GM15510 (cell line): ENCODE results near the gene CEP68.

Source experiments
- POLR2A ChIP-seq: IDR thresholded peaks from 3 replicates; pipeline ENCODE4 v1.6.1; 2011; ENCODE audit warnings: borderline replicate concordance; ENCODE audit not compliant: insufficient read length; ENCODE audit errors: extremely low read depth

Gene CEP68

GRCh38 chr2:65114921-65115320 is 58.7 kb downstream of the CEP68 start:
- no peak for TF ChIP-seq POLR2A

- no peak for TF ChIP-seq POLR2A
Measured at GRCh38 chr2:65116645-65117044, 60.4 kb downstream of the CEP68 start.

GRCh38 chr2:65120990-65121693 is 64.9 kb downstream of the CEP68 start:
- TF ChIP-seq POLR2A: no peak

GRCh38 chr2:65122313-65122712 is 66.1 kb downstream of the CEP68 start:
- TF ChIP-seq POLR2A: no peak

GRCh38 chr2:65128297-65129190 is 72.3 kb downstream of the CEP68 start:
- no peak for TF ChIP-seq POLR2A

GRCh38 chr2:65129286-65129825 is 73.1 kb downstream of the CEP68 start:
- TF ChIP-seq POLR2A: no peak

GRCh38 chr2:65129826-65130663 is 73.8 kb downstream of the CEP68 start, which contains the start of gene RAB1A:
Gene RAB1A, minus strand, starts transcription at chr2:65130106. Its CDS starts 191 bp downstream, at chr2:65129915.
- peak; percentile 71 for TF ChIP-seq POLR2A

GRCh38 chr2:65130664-65131175 is 74.5 kb downstream of the CEP68 start:
- TF ChIP-seq POLR2A: peak; percentile 45

GRCh38 chr2:65133626-65134025 is 77.4 kb downstream of the CEP68 start:
- no peak for TF ChIP-seq POLR2A

GRCh38 chr2:65134158-65134557 is 77.9 kb downstream of the CEP68 start:
- TF ChIP-seq POLR2A: no peak

GRCh38 chr2:65136253-65136652 is 80.0 kb downstream of the CEP68 start:
- TF ChIP-seq POLR2A: no peak
